ENCODE measurements around the gene STK32C.

DNA sequence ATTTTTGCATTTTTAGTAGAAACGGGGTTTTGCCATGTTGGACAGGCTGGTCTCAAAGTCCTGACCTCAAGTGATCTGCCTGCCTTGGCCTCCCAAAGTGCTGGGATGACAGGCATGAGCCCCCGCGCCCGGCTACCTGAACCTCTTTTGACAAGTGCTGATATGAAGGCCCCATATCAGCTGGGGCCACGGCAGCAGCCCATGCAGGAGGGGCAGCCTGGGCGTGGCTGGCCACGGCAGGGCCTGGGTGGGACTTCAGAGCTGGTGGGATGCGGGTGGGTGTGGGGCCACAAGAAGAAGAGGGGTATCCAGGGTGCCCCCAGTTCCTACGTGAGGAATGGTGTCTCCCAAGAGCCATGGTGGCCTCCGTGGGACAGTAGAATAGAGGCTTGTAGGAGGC is 31.1 kb upstream of the STK32C start:
- TF ChIP-seq, protein P1, sequence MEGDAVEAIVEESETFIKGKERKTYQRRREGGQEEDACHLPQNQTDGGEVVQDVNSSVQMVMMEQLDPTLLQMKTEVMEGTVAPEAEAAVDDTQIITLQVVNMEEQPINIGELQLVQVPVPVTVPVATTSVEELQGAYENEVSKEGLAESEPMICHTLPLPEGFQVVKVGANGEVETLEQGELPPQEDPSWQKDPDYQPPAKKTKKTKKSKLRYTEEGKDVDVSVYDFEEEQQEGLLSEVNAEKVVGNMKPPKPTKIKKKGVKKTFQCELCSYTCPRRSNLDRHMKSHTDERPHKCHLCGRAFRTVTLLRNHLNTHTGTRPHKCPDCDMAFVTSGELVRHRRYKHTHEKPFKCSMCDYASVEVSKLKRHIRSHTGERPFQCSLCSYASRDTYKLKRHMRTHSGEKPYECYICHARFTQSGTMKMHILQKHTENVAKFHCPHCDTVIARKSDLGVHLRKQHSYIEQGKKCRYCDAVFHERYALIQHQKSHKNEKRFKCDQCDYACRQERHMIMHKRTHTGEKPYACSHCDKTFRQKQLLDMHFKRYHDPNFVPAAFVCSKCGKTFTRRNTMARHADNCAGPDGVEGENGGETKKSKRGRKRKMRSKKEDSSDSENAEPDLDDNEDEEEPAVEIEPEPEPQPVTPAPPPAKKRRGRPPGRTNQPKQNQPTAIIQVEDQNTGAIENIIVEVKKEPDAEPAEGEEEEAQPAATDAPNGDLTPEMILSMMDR (IDR thresholded peaks at IDR 0.05 in 8 of 11, conservative IDR thresholded peaks at IDR 0.05 in 3 of 11), result no peak
- no peak for TF ChIP-seq POLR2AphosphoS5 (IDR thresholded peaks at IDR 0.05)
- TF ChIP-seq POLR2A (IDR thresholded peaks at IDR 0.05), result no peak

Data from spleen (tissue), 7 donors.